A549 (cell line): ENCODE measurements around the gene CSAD.
"Not testable (repeated sequence)": the region's sequence is repeated elsewhere in the genome, so short reads cannot be mapped to it uniquely, and the experiment has no call there.

Experiments used
- BHLHE40 ChIP-seq: IDR thresholded peaks from 2 replicates; pipeline ENCODE4 v1.6.1; 2012; ENCODE audit warnings: low read depth, low read length, inconsistent platforms
- MAZ ChIP-seq: fragments of 150-350 bp; IDR thresholded peaks from 2 replicates; pipeline ENCODE4 v1.6.1; 2014; ENCODE audit warnings: antibody characterized with exemption, low read depth, low read length, borderline replicate concordance
- POLR2A ChIP-seq: IDR thresholded peaks from 2 replicates; pipeline ENCODE4 v1.6.1; 2012; ENCODE audit warnings: mild to moderate bottlenecking, low read length
- RAD21 ChIP-seq, 2 experiments: fragments of >200 bp in 1 of 2; sonication (Bioruptor Twin) in 1 of 2; formaldehyde crosslinking in 1 of 2; IDR thresholded peaks in 1 of 2; conservative IDR thresholded peaks in 1 of 2; 2 replicates in 1 of 2; 3 replicates in 1 of 2; pipeline ENCODE4 v1.6.1; 2012 to 2018; ENCODE audit warnings: inconsistent platforms in 1 of 2
- TF ChIP-seq, protein P1 (sequence below): fragments of >200 bp; sonication (Bioruptor Twin); formaldehyde crosslinking; IDR thresholded peaks from 3 replicates; pipeline ENCODE4 v1.5.1; 2016
- TF ChIP-seq, protein P2 (sequence below): fragments of 200-600 bp; sonication (generic); IDR thresholded peaks from 2 replicates; pipeline ENCODE4 v1.6.1; 2016; ENCODE audit warnings: antibody characterized with exemption, mild to moderate bottlenecking, moderate library complexity
- TF ChIP-seq, protein P3 (sequence below): fragments of 150-350 bp; IDR thresholded peaks from 2 replicates; pipeline ENCODE4 v1.6.1; 2014; ENCODE audit warnings: low read depth, mild to moderate bottlenecking, low read length

DNA sequence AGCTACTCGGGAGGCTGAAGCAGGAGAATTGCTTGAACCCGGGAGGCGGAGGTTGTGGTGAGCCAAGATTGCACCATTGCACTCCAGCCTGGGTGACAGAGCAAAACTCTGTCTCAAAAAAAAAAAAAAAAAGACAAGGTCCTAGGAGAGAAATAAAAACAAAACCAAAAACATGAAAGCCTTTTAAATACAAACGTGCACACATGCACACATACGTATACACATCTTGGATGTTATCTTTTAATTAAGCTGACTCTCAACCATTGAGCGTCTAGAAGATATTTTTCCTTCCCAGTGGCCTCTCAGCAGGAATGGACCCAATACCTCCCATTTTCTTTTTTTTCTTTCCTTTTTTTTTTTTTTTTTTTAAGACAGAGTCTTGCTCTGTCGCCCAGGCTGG is 68.3 kb downstream of the CSAD start:
- TF ChIP-seq, protein P1, sequence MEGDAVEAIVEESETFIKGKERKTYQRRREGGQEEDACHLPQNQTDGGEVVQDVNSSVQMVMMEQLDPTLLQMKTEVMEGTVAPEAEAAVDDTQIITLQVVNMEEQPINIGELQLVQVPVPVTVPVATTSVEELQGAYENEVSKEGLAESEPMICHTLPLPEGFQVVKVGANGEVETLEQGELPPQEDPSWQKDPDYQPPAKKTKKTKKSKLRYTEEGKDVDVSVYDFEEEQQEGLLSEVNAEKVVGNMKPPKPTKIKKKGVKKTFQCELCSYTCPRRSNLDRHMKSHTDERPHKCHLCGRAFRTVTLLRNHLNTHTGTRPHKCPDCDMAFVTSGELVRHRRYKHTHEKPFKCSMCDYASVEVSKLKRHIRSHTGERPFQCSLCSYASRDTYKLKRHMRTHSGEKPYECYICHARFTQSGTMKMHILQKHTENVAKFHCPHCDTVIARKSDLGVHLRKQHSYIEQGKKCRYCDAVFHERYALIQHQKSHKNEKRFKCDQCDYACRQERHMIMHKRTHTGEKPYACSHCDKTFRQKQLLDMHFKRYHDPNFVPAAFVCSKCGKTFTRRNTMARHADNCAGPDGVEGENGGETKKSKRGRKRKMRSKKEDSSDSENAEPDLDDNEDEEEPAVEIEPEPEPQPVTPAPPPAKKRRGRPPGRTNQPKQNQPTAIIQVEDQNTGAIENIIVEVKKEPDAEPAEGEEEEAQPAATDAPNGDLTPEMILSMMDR, result not testable (repeated sequence)
- TF ChIP-seq BHLHE40; RAD21 (conservative IDR thresholded peaks at IDR 0.05 in 1 of 2, IDR thresholded peaks at IDR 0.05 in 1 of 2); MAZ; POLR2A: not testable (repeated sequence)
- TF ChIP-seq, protein P2, sequence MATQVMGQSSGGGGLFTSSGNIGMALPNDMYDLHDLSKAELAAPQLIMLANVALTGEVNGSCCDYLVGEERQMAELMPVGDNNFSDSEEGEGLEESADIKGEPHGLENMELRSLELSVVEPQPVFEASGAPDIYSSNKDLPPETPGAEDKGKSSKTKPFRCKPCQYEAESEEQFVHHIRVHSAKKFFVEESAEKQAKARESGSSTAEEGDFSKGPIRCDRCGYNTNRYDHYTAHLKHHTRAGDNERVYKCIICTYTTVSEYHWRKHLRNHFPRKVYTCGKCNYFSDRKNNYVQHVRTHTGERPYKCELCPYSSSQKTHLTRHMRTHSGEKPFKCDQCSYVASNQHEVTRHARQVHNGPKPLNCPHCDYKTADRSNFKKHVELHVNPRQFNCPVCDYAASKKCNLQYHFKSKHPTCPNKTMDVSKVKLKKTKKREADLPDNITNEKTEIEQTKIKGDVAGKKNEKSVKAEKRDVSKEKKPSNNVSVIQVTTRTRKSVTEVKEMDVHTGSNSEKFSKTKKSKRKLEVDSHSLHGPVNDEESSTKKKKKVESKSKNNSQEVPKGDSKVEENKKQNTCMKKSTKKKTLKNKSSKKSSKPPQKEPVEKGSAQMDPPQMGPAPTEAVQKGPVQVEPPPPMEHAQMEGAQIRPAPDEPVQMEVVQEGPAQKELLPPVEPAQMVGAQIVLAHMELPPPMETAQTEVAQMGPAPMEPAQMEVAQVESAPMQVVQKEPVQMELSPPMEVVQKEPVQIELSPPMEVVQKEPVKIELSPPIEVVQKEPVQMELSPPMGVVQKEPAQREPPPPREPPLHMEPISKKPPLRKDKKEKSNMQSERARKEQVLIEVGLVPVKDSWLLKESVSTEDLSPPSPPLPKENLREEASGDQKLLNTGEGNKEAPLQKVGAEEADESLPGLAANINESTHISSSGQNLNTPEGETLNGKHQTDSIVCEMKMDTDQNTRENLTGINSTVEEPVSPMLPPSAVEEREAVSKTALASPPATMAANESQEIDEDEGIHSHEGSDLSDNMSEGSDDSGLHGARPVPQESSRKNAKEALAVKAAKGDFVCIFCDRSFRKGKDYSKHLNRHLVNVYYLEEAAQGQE, result not testable (repeated sequence)
- TF ChIP-seq, protein P3, sequence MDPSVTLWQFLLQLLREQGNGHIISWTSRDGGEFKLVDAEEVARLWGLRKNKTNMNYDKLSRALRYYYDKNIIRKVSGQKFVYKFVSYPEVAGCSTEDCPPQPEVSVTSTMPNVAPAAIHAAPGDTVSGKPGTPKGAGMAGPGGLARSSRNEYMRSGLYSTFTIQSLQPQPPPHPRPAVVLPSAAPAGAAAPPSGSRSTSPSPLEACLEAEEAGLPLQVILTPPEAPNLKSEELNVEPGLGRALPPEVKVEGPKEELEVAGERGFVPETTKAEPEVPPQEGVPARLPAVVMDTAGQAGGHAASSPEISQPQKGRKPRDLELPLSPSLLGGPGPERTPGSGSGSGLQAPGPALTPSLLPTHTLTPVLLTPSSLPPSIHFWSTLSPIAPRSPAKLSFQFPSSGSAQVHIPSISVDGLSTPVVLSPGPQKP, result not testable (repeated sequence)
